Measurements from ENCODE around the gene CARD9. TPM values are rescaled to one million over a fixed set of nuclear protein-coding genes. Genes with fewer than 3 reads are reported as not detected.

The CARD9 gene
- total RNA-seq, 6 experiments from 2014 or later, result 0.48 to 1.6 (median 1.1) TPM

GRCh38 chr9:136398286-136398685 is 24.8 kb upstream of the CARD9 start:
- TF ChIP-seq POLR2A (IDR thresholded peaks at IDR 0.05) (no peak), CTCF (IDR thresholded peaks at IDR 0.05) (no peak)
- Histone ChIP-seq H3K4me1 (peaks cover 0 to 33% (median 13%) of the 10 kb centered on the region in 4 donors), H3K27ac (peak overlapping the region in 2 of 3 donors; percentile 51 to 55), H3K9me3 (no peaks in the 10 kb centered on the region), H3K27me3 (no peaks in the 10 kb centered on the region), H3K36me3 (peaks cover 0 to 27% (median 9%) of the 10 kb centered on the region in 4 donors), H3K4me3 (no peak overlapping the region)
- intact Hi-C loops (cut with DNase I), result no loop called here
- ATAC-seq (no peak), DNase-seq (no peak)
- WGBS (ENCODE audit: insufficient coverage, low coverage, low lambda C conversion rate, missing lambda C conversion rate), result 84% methylated on average over 5 of the region's 12 CpGs

DNA sequence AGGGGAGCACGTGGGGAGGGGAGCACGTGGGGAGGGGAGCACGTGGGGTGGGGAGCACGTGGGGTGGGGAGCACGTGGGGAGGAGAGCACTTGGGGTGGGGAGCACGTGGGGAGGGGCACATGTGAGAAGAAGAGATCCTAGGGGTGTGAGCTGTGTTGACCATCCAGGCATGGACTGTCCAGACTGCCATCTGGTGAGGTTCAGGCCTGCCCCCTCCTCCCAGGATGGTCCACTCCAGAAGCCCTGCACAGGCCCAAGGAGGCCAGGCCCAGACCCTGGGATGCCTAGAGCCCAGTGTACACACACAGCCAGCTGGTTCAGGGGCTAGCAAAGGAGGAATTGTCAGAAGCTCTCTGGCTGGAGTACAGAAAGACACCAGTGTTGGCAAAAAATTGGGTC is 24.2 kb upstream of the CARD9 start:
- no peak overlapping the region for H3K4me3 ChIP-seq
- H3K36me3 ChIP-seq, result peaks cover 0 to 34% (median 10%) of the 10 kb centered on the region in 4 donors
- DNase-seq (no peak), ATAC-seq (no peak)
- no peaks in the 10 kb centered on the region for H3K9me3 ChIP-seq
- H3K27me3 ChIP-seq, result no peaks in the 10 kb centered on the region
- no peak overlapping the region for H3K27ac ChIP-seq
- intact Hi-C loops (cut with DNase I), result no loop called here
- peaks cover 0 to 33% (median 13%) of the 10 kb centered on the region in 4 donors for H3K4me1 ChIP-seq
- 73% methylated on average over 6 of the region's 6 CpGs for WGBS (ENCODE audit: insufficient coverage, low coverage, low lambda C conversion rate, missing lambda C conversion rate)
- TF ChIP-seq POLR2A (IDR thresholded peaks at IDR 0.05) (no peak), CTCF (IDR thresholded peaks at IDR 0.05) (no peak)

- Histone ChIP-seq H3K27ac (peak overlapping the region in 2 of 3 donors; percentile 77 to 78), H3K4me1 (peaks cover 0 to 33% (median 13%) of the 10 kb centered on the region in 4 donors), H3K9me3 (no peaks in the 10 kb centered on the region), H3K36me3 (peaks cover 0 to 42% (median 10%) of the 10 kb centered on the region in 4 donors), H3K27me3 (no peaks in the 10 kb centered on the region), H3K4me3 (no peak overlapping the region)
- 10% methylated on average over 3 of the region's 4 CpGs for WGBS (ENCODE audit: insufficient coverage, low coverage, low lambda C conversion rate, missing lambda C conversion rate)
- DNase-seq, result no peak
- TF ChIP-seq CTCF (IDR thresholded peaks at IDR 0.05) (no peak), POLR2A (IDR thresholded peaks at IDR 0.05) (no peak)
- intact Hi-C loops (cut with DNase I), result no loop called here
- ATAC-seq, result peak in 3 of 4 donors; percentile 1 to 33 (median 10)
Observed at GRCh38 chr9:136396219-136396515, 22.7 kb upstream of the CARD9 start.

- H3K27ac ChIP-seq, result peak overlapping the region in 2 of 3 donors; percentile 77 to 78
- peaks cover 0 to 32% (median 13%) of the 10 kb centered on the region in 4 donors for H3K4me1 ChIP-seq
- no peaks in the 10 kb centered on the region for H3K9me3 ChIP-seq
- no peak overlapping the region for H3K4me3 ChIP-seq
- no peaks in the 10 kb centered on the region for H3K27me3 ChIP-seq
- intact Hi-C loops (cut with DNase I), result no loop called here
- peak; percentile 76 to 82 (median 79) for ATAC-seq
- WGBS (ENCODE audit: insufficient coverage, low coverage, low lambda C conversion rate, missing lambda C conversion rate), result 54% methylated on average over 17 of the region's 26 CpGs
- peak; percentile 84 to 93 (median 92) for DNase-seq
- TF ChIP-seq CTCF (IDR thresholded peaks at IDR 0.05) (no peak), POLR2A (IDR thresholded peaks at IDR 0.05) (peak; percentile 60)
- H3K36me3 ChIP-seq, result peaks cover 0 to 47% (median 10%) of the 10 kb centered on the region in 4 donors
Observed at GRCh38 chr9:136395345-136396218, 22.1 kb upstream of the CARD9 start.
